ENCODE measurements around the gene PALB2.
"Not testable (repeated sequence)": the region's sequence is repeated elsewhere in the genome, so short reads cannot be mapped to it uniquely, and the experiment has no call there.

Gene PALB2

GRCh38 chr16:23642246-23642774, 1.2 kb upstream of the PALB2 start:
- H3K27ac ChIP-seq (ENCODE audit: insufficient read depth in 1 of 2, low read depth in 1 of 2, low read length in 2 of 2, poor library complexity in 1 of 2, severe bottlenecking in 2 of 2): peak overlapping the region; percentile 83 to 97
- no peaks in the 10 kb centered on the region for H3K27me3 ChIP-seq (replicated peaks in 2 of 5; ENCODE audit: control insufficient read depth in 4 of 5, insufficient read depth in 5 of 5, low read length in 4 of 5)
- H3K36me3 ChIP-seq (ENCODE audit: control insufficient read depth in 4 of 4, insufficient read depth in 4 of 4, low read length in 3 of 4): peaks cover 3 to 25% (median 14%) of the 10 kb centered on the region in 4 experiments
- peaks cover 2 to 24% (median 19%) of the 10 kb centered on the region in 4 experiments for H3K4me1 ChIP-seq (ENCODE audit: control extremely low read depth in 1 of 4, control insufficient read depth in 4 of 4, insufficient read depth in 4 of 4, low read length in 3 of 4)
- H3K9me3 ChIP-seq (ENCODE audit: control extremely low read depth in 1 of 5, control insufficient read depth in 4 of 5, insufficient read depth in 2 of 5, low read depth in 1 of 5, low read length in 4 of 5): no peaks in the 10 kb centered on the region
- ChIA-PET POLR2A (no interaction called here), CTCF (no interaction called here)
- 85% methylated on average over 8 of the region's 14 CpGs for WGBS (ENCODE audit: insufficient coverage)
- DNase-seq: peak in 1 of 3 donors; percentile 2
- peak overlapping the region; percentile 92 to 100 (median 98) for H3K4me3 ChIP-seq (ENCODE audit: control insufficient read depth in 1 of 7, extremely low read depth in 1 of 7, insufficient read depth in 4 of 7, low read depth in 2 of 7, low read length in 6 of 7)

GRCh38 chr16:23640615-23640930, 537 bp downstream of the PALB2 start:
- peak overlapping the region; percentile 92 to 100 (median 98) for H3K4me3 ChIP-seq (ENCODE audit: control insufficient read depth in 1 of 7, extremely low read depth in 1 of 7, insufficient read depth in 4 of 7, low read depth in 2 of 7, low read length in 6 of 7)
- H3K27me3 ChIP-seq (replicated peaks in 2 of 5; ENCODE audit: control insufficient read depth in 4 of 5, insufficient read depth in 5 of 5, low read length in 4 of 5): no peaks in the 10 kb centered on the region
- H3K9me3 ChIP-seq (ENCODE audit: control extremely low read depth in 1 of 5, control insufficient read depth in 4 of 5, insufficient read depth in 2 of 5, low read depth in 1 of 5, low read length in 4 of 5): no peaks in the 10 kb centered on the region
- ChIA-PET CTCF (no interaction called here), POLR2A (no interaction called here)
- 0% methylated on average over 1 of the region's 8 CpGs for WGBS (ENCODE audit: insufficient coverage)
- H3K36me3 ChIP-seq (ENCODE audit: control insufficient read depth in 4 of 4, insufficient read depth in 4 of 4, low read length in 3 of 4): peaks cover under 1 to 28% (median 12%) of the 10 kb centered on the region in 4 experiments
- DNase-seq: no peak
- peak overlapping the region; percentile 54 to 97 for H3K27ac ChIP-seq (ENCODE audit: insufficient read depth in 1 of 2, low read depth in 1 of 2, low read length in 2 of 2, poor library complexity in 1 of 2, severe bottlenecking in 2 of 2)
- peaks cover 2 to 24% (median 19%) of the 10 kb centered on the region in 4 experiments for H3K4me1 ChIP-seq (ENCODE audit: control extremely low read depth in 1 of 4, control insufficient read depth in 4 of 4, insufficient read depth in 4 of 4, low read length in 3 of 4)

GRCh38 chr16:23635958-23636357, 5.2 kb downstream of the PALB2 start:
- Histone ChIP-seq H3K4me1 (ENCODE audit: control extremely low read depth in 1 of 4, control insufficient read depth in 4 of 4, insufficient read depth in 4 of 4, low read length in 3 of 4) (peaks cover 2 to 14% (median 10%) of the 10 kb centered on the region in 4 experiments), H3K9me3 (ENCODE audit: control extremely low read depth in 1 of 5, control insufficient read depth in 4 of 5, insufficient read depth in 2 of 5, low read depth in 1 of 5, low read length in 4 of 5) (no peaks in the 10 kb centered on the region), H3K4me3 (ENCODE audit: control insufficient read depth in 1 of 7, extremely low read depth in 1 of 7, insufficient read depth in 4 of 7, low read depth in 2 of 7, low read length in 6 of 7) (no peak overlapping the region), H3K27me3 (replicated peaks in 2 of 5; ENCODE audit: control insufficient read depth in 4 of 5, insufficient read depth in 5 of 5, low read length in 4 of 5) (no peaks in the 10 kb centered on the region), H3K27ac (ENCODE audit: insufficient read depth in 1 of 2, low read depth in 1 of 2, low read length in 2 of 2, poor library complexity in 1 of 2, severe bottlenecking in 2 of 2) (no peak overlapping the region), H3K36me3 (ENCODE audit: control insufficient read depth in 4 of 4, insufficient read depth in 4 of 4, low read length in 3 of 4) (peaks cover 5 to 51% (median 26%) of the 10 kb centered on the region in 4 experiments)
- ChIA-PET CTCF (no interaction called here), POLR2A (no interaction called here)
- DNase-seq: peak in 1 of 3 donors; percentile 10

- 93% methylated on average over 3 of the region's 4 CpGs for WGBS (ENCODE audit: insufficient coverage)
- CTCF ChIA-PET: interaction anchor here (1.8 kb wide), 1 partner anchor 37 kb away, joined by 5 read pairs; no protein-coding TSS in a partner anchor
- DNase-seq: no peak
- Histone ChIP-seq H3K4me3 (ENCODE audit: control insufficient read depth in 1 of 7, extremely low read depth in 1 of 7, insufficient read depth in 4 of 7, low read depth in 2 of 7, low read length in 6 of 7) (no peak overlapping the region), H3K4me1 (ENCODE audit: control extremely low read depth in 1 of 4, control insufficient read depth in 4 of 4, insufficient read depth in 4 of 4, low read length in 3 of 4) (peaks cover 0 to under 1% (median 0%) of the 10 kb centered on the region in 4 experiments), H3K27ac (ENCODE audit: insufficient read depth in 1 of 2, low read depth in 1 of 2, low read length in 2 of 2, poor library complexity in 1 of 2, severe bottlenecking in 2 of 2) (no peak overlapping the region), H3K9me3 (ENCODE audit: control extremely low read depth in 1 of 5, control insufficient read depth in 4 of 5, insufficient read depth in 2 of 5, low read depth in 1 of 5, low read length in 4 of 5) (no peaks in the 10 kb centered on the region), H3K27me3 (replicated peaks in 2 of 5; ENCODE audit: control insufficient read depth in 4 of 5, insufficient read depth in 5 of 5, low read length in 4 of 5) (no peaks in the 10 kb centered on the region), H3K36me3 (ENCODE audit: control insufficient read depth in 4 of 4, insufficient read depth in 4 of 4, low read length in 3 of 4) (peaks cover 7 to 59% (median 31%) of the 10 kb centered on the region in 4 experiments)
- POLR2A ChIA-PET: no interaction called here
These were observed 6.6 kb downstream of the PALB2 start for GRCh38 chr16:23634461-23635036.

GRCh38 chr16:23631874-23632273, 9.2 kb downstream of the PALB2 start:
- DNase-seq; H3K4me1 ChIP-seq (ENCODE audit: control extremely low read depth in 1 of 4, control insufficient read depth in 4 of 4, insufficient read depth in 4 of 4, low read length in 3 of 4); H3K27me3 ChIP-seq (replicated peaks in 2 of 5; ENCODE audit: control insufficient read depth in 4 of 5, insufficient read depth in 5 of 5, low read length in 4 of 5); H3K27ac ChIP-seq (ENCODE audit: insufficient read depth in 1 of 2, low read depth in 1 of 2, low read length in 2 of 2, poor library complexity in 1 of 2, severe bottlenecking in 2 of 2); H3K9me3 ChIP-seq (ENCODE audit: control extremely low read depth in 1 of 5, control insufficient read depth in 4 of 5, insufficient read depth in 2 of 5, low read depth in 1 of 5, low read length in 4 of 5); CTCF ChIA-PET; H3K4me3 ChIP-seq (ENCODE audit: control insufficient read depth in 1 of 7, extremely low read depth in 1 of 7, insufficient read depth in 4 of 7, low read depth in 2 of 7, low read length in 6 of 7); POLR2A ChIA-PET: not testable (repeated sequence)
- peaks cover 11 to 64% (median 37%) of the 10 kb centered on the region in 4 experiments for H3K36me3 ChIP-seq (ENCODE audit: control insufficient read depth in 4 of 4, insufficient read depth in 4 of 4, low read length in 3 of 4)
- 90% methylated on average over 1 of the region's 3 CpGs for WGBS (ENCODE audit: insufficient coverage)

GRCh38 chr16:23629516-23629915, 11.6 kb downstream of the PALB2 start:
- Histone ChIP-seq H3K4me3 (ENCODE audit: control insufficient read depth in 1 of 7, extremely low read depth in 1 of 7, insufficient read depth in 4 of 7, low read depth in 2 of 7, low read length in 6 of 7) (no peak overlapping the region), H3K4me1 (ENCODE audit: control extremely low read depth in 1 of 4, control insufficient read depth in 4 of 4, insufficient read depth in 4 of 4, low read length in 3 of 4) (no peaks in the 10 kb centered on the region), H3K36me3 (ENCODE audit: control insufficient read depth in 4 of 4, insufficient read depth in 4 of 4, low read length in 3 of 4) (peaks cover 8 to 61% (median 33%) of the 10 kb centered on the region in 4 experiments), H3K27me3 (replicated peaks in 2 of 5; ENCODE audit: control insufficient read depth in 4 of 5, insufficient read depth in 5 of 5, low read length in 4 of 5) (no peaks in the 10 kb centered on the region), H3K9me3 (ENCODE audit: control extremely low read depth in 1 of 5, control insufficient read depth in 4 of 5, insufficient read depth in 2 of 5, low read depth in 1 of 5, low read length in 4 of 5) (no peaks in the 10 kb centered on the region), H3K27ac (ENCODE audit: insufficient read depth in 1 of 2, low read depth in 1 of 2, low read length in 2 of 2, poor library complexity in 1 of 2, severe bottlenecking in 2 of 2) (peak overlapping the region in 1 of 2 experiments; percentile 18)
- DNase-seq: no peak
- ChIA-PET CTCF (no interaction called here), POLR2A (no interaction called here)
- WGBS (ENCODE audit: insufficient coverage): 100% methylated on average over 7 of the region's 8 CpGs

- Histone ChIP-seq H3K36me3 (ENCODE audit: control insufficient read depth in 4 of 4, insufficient read depth in 4 of 4, low read length in 3 of 4) (peaks cover 4 to 71% (median 48%) of the 10 kb centered on the region in 4 experiments), H3K27me3 (replicated peaks in 2 of 5; ENCODE audit: control insufficient read depth in 4 of 5, insufficient read depth in 5 of 5, low read length in 4 of 5) (no peaks in the 10 kb centered on the region), H3K4me3 (ENCODE audit: control insufficient read depth in 1 of 7, extremely low read depth in 1 of 7, insufficient read depth in 4 of 7, low read depth in 2 of 7, low read length in 6 of 7) (no peak overlapping the region), H3K9me3 (ENCODE audit: control extremely low read depth in 1 of 5, control insufficient read depth in 4 of 5, insufficient read depth in 2 of 5, low read depth in 1 of 5, low read length in 4 of 5) (no peaks in the 10 kb centered on the region), H3K27ac (ENCODE audit: insufficient read depth in 1 of 2, low read depth in 1 of 2, low read length in 2 of 2, poor library complexity in 1 of 2, severe bottlenecking in 2 of 2) (no peak overlapping the region), H3K4me1 (ENCODE audit: control extremely low read depth in 1 of 4, control insufficient read depth in 4 of 4, insufficient read depth in 4 of 4, low read length in 3 of 4) (no peaks in the 10 kb centered on the region)
- ChIA-PET CTCF (no interaction called here), POLR2A (no interaction called here)
- DNase-seq: no peak
These were observed 17.0 kb downstream of the PALB2 start for GRCh38 chr16:23624092-23624491.
